ENCODE measurements around the gene TRIM41. TPM values are rescaled to one million over a fixed set of nuclear protein-coding genes. Genes with fewer than 3 reads are reported as not detected.

The TRIM41 gene
- total RNA-seq, 1 experiment from 2014 or later = 26.8 TPM

DNA sequence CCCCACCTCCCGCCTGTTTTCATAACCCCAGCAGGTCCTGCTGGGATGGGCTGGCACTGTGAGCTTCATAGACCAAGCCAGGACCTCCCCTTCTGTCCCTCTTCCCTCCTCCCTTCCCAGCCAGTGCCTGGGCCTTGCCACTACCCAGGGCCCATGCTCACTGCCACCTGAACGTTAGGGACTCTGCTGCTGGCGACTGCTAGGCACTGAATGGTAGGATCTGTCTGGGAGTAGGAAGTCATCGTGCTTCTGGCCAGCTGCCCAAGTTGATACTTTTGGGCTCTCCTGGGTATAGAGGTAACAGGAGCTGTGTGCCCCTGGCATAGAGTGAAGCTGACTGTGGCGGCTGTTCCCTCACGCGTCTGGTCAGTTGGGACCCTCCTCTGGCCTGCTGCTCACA, 8.4 kb downstream of the TRIM41 start:
- Histone ChIP-seq H3K4me2 (ENCODE audit: low read length) (no peak overlapping the region), H3K9me3 (ENCODE audit: low read length) (no peaks in the 10 kb centered on the region), H3K27ac (ENCODE audit: low read length) (no peak overlapping the region), H2AFZ (ENCODE audit: low read length) (no peak overlapping the region), H3F3A (ENCODE audit: low read length, unreplicated experiment) (peaks cover 9% of the 10 kb centered on the region), H4K20me1 (ENCODE audit: low read length) (peaks cover 8% of the 10 kb centered on the region; the same call in 1 of the 2 replicates), H3K79me2 (ENCODE audit: low read length) (peaks cover 9% of the 10 kb centered on the region), H3K36me3 (ENCODE audit: low read depth, low read length) (peaks cover 18% of the 10 kb centered on the region), H3K4me1 (ENCODE audit: insufficient read depth, low read length) (no peaks in the 10 kb centered on the region), H3K9ac (ENCODE audit: low read length) (no peak overlapping the region), H3K27me3 (ENCODE audit: low read length) (no peaks in the 10 kb centered on the region), H3K4me3 (ENCODE audit: low read length) (no peak overlapping the region), H3K9me2 (replicated peaks; ENCODE audit: low read length) (no peaks in the 10 kb centered on the region)
- POLR2A ChIA-PET (ENCODE audit: unreplicated experiment) = no interaction called here
- DNase-seq (no peak), ATAC-seq (no peak)
- TF ChIP-seq EZH2phosphoT487 (IDR thresholded peaks at IDR 0.05; ENCODE audit: borderline replicate concordance, low read length) (no peak), EZH2 (IDR thresholded peaks at IDR 0.05; ENCODE audit: low read length, unreplicated experiment) (no peak), CTCF (conservative IDR thresholded peaks at IDR 0.05; ENCODE audit: low read depth, low read length) (no peak)
- intact Hi-C loops (cut with micrococcal nuclease) = no loop called here
- CTCF ChIA-PET = no interaction called here
- BruUV-seq (replicated peaks) = no TSS peak

DNA sequence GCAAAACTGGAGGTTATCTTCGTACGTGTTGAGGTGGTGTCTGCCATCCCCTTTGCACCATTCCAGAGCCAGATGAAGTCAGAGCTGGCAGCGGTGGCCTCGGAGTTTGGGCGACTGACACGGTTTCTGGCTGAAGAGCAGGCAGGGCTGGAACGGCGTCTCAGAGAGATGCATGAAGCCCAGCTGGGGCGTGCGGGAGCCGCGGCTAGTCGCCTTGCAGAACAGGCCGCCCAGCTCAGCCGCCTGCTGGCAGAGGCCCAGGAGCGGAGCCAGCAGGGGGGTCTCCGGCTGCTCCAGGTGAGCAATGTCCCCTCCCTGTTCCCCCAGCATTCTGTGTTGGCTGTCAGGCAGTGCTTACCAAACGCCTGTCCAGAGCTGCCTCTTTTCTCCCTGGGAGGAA, 9.5 kb downstream of the TRIM41 start:
- Histone ChIP-seq H3F3A (ENCODE audit: low read length, unreplicated experiment) (peaks cover 14% of the 10 kb centered on the region), H3K4me2 (ENCODE audit: low read length) (no peak overlapping the region), H3K4me3 (ENCODE audit: low read length) (no peak overlapping the region), H3K27ac (ENCODE audit: low read length) (no peak overlapping the region), H3K9me3 (ENCODE audit: low read length) (no peaks in the 10 kb centered on the region), H2AFZ (ENCODE audit: low read length) (no peak overlapping the region), H3K27me3 (ENCODE audit: low read length) (no peaks in the 10 kb centered on the region), H3K36me3 (ENCODE audit: low read depth, low read length) (peaks cover 29% of the 10 kb centered on the region), H3K9me2 (replicated peaks; ENCODE audit: low read length) (no peaks in the 10 kb centered on the region), H4K20me1 (ENCODE audit: low read length) (peaks cover 18% of the 10 kb centered on the region), H3K4me1 (ENCODE audit: insufficient read depth, low read length) (no peaks in the 10 kb centered on the region), H3K79me2 (ENCODE audit: low read length) (0 out of 2 replicates have a peak, but pooled peaks cover 2% of the 10 kb centered on the region), H3K9ac (ENCODE audit: low read length) (no peak overlapping the region)
- no peak for DNase-seq
- BruUV-seq (replicated peaks) = no TSS peak
- CTCF ChIA-PET = no interaction called here
- TF ChIP-seq EZH2 (IDR thresholded peaks at IDR 0.05; ENCODE audit: low read length, unreplicated experiment) = no peak
- no peak for TF ChIP-seq EZH2phosphoT487 (IDR thresholded peaks at IDR 0.05; ENCODE audit: borderline replicate concordance, low read length)
- no peak for TF ChIP-seq CTCF (conservative IDR thresholded peaks at IDR 0.05; ENCODE audit: low read depth, low read length)
- POLR2A ChIA-PET (ENCODE audit: unreplicated experiment) = no interaction called here
- intact Hi-C loops (cut with micrococcal nuclease) = no loop called here
- ATAC-seq = no peak

- no peaks in the 10 kb centered on the region for H3K27me3 ChIP-seq (ENCODE audit: low read length)
- peaks cover 36% of the 10 kb centered on the region for H3K36me3 ChIP-seq (ENCODE audit: low read depth, low read length)
- no peak overlapping the region for H2AFZ ChIP-seq (ENCODE audit: low read length)
- POLR2A ChIA-PET (ENCODE audit: unreplicated experiment) = no interaction called here
- no peak overlapping the region for H3K9ac ChIP-seq (ENCODE audit: low read length)
- no TSS peak for BruUV-seq (replicated peaks)
- no peak overlapping the region for H3K4me3 ChIP-seq (ENCODE audit: low read length)
- peaks cover 25% of the 10 kb centered on the region for H4K20me1 ChIP-seq (ENCODE audit: low read length)
- DNase-seq (no peak), ATAC-seq (no peak)
- H3K9me3 ChIP-seq (ENCODE audit: low read length) = no peaks in the 10 kb centered on the region
- peaks cover 14% of the 10 kb centered on the region for H3F3A ChIP-seq (ENCODE audit: low read length, unreplicated experiment)
- CTCF ChIA-PET = no interaction called here
- H3K9me2 ChIP-seq (replicated peaks; ENCODE audit: low read length) = no peaks in the 10 kb centered on the region
- no peak overlapping the region for H3K4me2 ChIP-seq (ENCODE audit: low read length)
- no peaks in the 10 kb centered on the region for H3K4me1 ChIP-seq (ENCODE audit: insufficient read depth, low read length)
- H3K27ac ChIP-seq (ENCODE audit: low read length) = no peak overlapping the region
- TF ChIP-seq EZH2 (IDR thresholded peaks at IDR 0.05; ENCODE audit: low read length, unreplicated experiment) (no peak), CTCF (conservative IDR thresholded peaks at IDR 0.05; ENCODE audit: low read depth, low read length) (no peak), EZH2phosphoT487 (IDR thresholded peaks at IDR 0.05; ENCODE audit: borderline replicate concordance, low read length) (no peak)
- H3K79me2 ChIP-seq (ENCODE audit: low read length) = no peaks in the 10 kb centered on the region; the same call in 1 of the 2 replicates
- intact Hi-C loops (cut with micrococcal nuclease) = no loop called here
Observed at GRCh38 chr5:181233088-181233800, 10.2 kb downstream of the TRIM41 start.

All from PC-3 (cell line).